Activated naive CD4-positive, alpha-beta T cell (primary cell): ENCODE data around the gene TMEM248.
"Not testable (repeated sequence)": the region's sequence is repeated elsewhere in the genome, so short reads cannot be mapped to it uniquely, and the experiment has no call there.

ENCODE experiments used
- DNase-seq, 4 experiments: peaks; one replicate each; lab custom pipeline; 2025; lab: John Stamatoyannopoulos, UW

TMEM248 gene, protein sequence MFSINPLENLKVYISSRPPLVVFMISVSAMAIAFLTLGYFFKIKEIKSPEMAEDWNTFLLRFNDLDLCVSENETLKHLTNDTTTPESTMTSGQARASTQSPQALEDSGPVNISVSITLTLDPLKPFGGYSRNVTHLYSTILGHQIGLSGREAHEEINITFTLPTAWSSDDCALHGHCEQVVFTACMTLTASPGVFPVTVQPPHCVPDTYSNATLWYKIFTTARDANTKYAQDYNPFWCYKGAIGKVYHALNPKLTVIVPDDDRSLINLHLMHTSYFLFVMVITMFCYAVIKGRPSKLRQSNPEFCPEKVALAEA

GRCh38 chr7:66920769-66921395 lies at the start of gene TMEM248:
TMEM248 (plus strand) TSS chr7:66921225; CDS start chr7:66941866, 20,641 bp downstream.
- peak; percentile 71 to 93 (median 81) for DNase-seq

GRCh38 chr7:66873476-66873875 lies 47.5 kb upstream of the TMEM248 start:
- DNase-seq, result no peak

GRCh38 chr7:66877577-66878300 lies 43.3 kb upstream of the TMEM248 start:
- DNase-seq, result no peak

GRCh38 chr7:66878301-66878685 lies 42.7 kb upstream of the TMEM248 start:
- not testable (repeated sequence) for DNase-seq

GRCh38 chr7:66880053-66880452 lies 41.0 kb upstream of the TMEM248 start:
- no peak for DNase-seq

GRCh38 chr7:66880577-66880976 lies 40.4 kb upstream of the TMEM248 start:
- not testable (repeated sequence) for DNase-seq

DNA sequence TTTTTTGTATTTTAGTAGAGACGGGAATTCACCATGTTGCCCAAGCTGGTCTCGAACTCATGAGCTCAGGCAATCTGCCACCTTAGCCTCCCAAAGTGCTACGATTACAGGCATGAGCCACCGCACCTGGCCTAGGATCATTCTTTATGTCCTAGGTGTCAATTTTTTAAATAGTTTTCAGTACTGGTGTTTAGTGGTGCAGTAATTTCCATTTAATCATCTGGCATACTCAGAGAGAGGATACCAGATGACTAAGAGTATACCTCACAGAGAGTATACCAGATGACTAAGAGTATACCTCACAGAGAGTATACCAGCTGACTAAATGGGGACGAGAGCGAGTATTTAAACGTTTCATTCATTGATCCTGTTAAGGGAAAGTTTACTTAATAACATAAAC lies 37.3 kb upstream of the TMEM248 start:
- no peak for DNase-seq

GRCh38 chr7:66884556-66884955 lies 36.5 kb upstream of the TMEM248 start:
- DNase-seq, result not testable (repeated sequence)

DNA sequence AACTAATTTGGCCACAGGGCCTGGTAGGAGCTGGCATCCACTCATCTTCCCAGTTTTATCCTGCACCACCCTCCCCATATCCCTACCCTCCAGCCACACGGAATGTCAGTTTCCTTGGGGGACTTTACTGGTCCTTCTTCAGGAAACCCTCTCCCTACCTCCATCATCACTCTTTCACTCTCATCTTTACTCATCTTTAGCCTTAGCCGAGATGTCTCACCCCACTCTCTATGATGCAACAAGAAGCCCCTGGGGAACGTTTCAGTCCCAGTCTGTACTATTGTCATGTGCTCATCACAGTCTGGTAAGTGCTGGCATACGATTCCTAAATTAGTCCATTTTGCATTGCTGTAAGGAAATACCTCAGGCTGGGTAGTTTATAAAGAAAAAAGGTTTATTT lies 34.9 kb upstream of the TMEM248 start:
- DNase-seq, result no peak

DNA sequence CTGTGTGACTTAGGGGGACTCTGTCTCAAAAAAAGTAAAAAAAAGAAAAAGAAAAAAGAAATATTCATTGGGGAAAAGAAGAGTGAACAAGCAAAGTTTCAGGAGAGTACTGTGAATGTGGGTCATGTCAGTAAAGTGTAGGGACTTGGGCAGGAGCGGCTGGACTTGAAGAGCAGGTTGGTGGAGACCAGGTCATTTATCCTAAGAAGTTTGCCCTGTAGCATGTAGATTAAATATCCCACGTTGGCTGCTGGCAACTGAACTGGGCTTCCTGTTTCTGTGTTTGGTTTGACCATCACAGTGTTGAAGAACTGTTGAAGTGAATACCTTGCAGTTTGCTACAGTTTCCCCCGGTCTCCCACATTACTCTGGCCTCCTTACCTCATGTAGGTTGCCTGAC lies 32.8 kb upstream of the TMEM248 start:
- not testable (repeated sequence) for DNase-seq

- no peak for DNase-seq
These were observed 26.5 kb upstream of the TMEM248 start for GRCh38 chr7:66894463-66895080.

DNA sequence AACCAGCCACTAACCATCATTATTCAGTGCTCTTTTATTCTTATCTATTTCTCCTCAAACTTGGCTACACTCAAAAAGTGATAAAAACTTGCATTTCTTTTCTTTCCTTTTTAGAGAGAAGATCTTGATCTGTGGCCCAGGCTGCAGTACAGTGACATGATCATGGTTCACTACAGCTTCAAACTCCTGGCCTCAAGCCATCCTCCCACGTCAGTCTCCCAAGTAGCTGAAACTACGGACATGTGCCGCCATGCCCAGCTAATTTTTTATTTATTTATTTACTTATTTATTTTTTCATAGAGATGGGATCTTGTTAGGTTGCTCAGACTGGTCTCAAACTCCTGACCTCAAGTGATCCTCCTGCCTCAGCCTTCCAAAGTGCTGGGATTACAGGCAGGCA lies 24.6 kb upstream of the TMEM248 start:
- no peak for DNase-seq

- no peak for DNase-seq
These were observed 21.3 kb upstream of the TMEM248 start for GRCh38 chr7:66899552-66900280.

- DNase-seq, result no peak
These were observed 18.8 kb upstream of the TMEM248 start for GRCh38 chr7:66901941-66902843.

GRCh38 chr7:66902844-66903180 lies 18.2 kb upstream of the TMEM248 start:
- DNase-seq, result no peak

- DNase-seq, result no peak
These were observed 17.5 kb upstream of the TMEM248 start for GRCh38 chr7:66903360-66904062.

- DNase-seq, result no peak
These were observed 16.9 kb upstream of the TMEM248 start for GRCh38 chr7:66904063-66904593.

- DNase-seq, result no peak
These were observed 15.7 kb upstream of the TMEM248 start for GRCh38 chr7:66905278-66905677.

- DNase-seq, result no peak
These were observed 15.3 kb upstream of the TMEM248 start for GRCh38 chr7:66905689-66906088.

DNA sequence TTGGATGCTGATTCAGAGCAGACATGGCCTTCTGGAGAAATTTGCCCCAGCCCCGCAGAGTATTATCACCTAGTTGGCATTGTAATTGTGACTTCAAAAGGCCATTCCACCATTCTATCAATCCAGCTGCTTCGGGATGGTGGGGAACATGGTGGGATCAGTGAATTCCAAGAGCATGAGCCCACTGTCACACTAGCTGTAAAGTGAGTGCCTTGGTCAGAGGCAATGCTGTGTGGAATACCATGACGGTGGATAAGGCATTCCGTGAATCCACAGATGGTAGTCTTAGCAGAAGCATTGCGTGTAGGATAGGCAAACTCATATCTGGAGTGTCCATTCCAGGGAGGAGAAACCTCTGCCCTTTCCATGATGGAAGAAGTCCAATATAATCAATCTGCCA lies 13.3 kb upstream of the TMEM248 start:
- no peak for DNase-seq
